Measurements from ENCODE around the gene SLC6A2. TPM values are rescaled to one million over a fixed set of nuclear protein-coding genes. Genes with fewer than 3 reads are reported as not detected.

Gene SLC6A2
- total RNA-seq, 6 donors from 2014 or later: 0.20 TPM; not detected in 5

DNA sequence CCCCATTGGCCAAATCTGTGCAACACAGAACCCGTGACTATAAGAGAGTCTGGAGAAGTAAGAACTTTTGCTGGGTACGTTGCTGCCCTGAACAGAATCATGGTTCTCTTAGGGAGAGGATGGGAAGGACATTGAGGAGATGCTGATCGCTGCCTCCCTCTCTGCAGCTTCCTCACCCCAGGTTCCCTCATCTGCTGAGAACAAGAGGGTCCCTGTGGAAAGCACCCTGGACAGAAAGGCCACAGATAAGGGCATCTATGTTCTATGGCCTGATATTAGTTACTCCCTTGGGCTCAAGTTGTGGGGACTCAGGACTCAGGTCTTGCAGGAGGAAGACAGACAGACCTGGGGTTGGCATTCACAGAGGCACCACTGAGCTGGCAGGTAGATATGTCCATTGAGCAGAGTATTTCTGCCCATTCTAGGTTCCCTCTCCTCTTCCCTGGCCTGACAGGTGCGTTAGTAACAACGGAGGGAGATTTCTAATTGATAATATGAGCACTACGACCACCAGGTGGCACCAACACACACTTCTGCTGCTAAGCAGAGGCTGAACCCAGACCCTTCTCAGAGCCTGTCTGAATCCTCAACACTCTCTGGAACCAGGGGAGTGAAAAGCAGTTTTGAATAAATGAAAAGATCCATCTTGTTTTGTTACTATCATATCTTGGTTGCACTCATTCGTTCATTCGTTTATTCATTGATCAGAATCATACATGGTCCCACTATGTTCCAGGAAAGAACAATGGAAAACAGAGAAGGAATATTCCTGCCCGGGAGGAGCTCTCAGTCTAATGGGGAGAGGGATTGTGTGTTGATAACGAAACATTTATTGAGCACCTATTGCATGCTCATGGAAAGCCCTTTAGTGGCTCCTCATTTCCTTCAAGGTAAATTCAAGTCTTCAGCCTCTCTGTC lies 56.4 kb downstream of the SLC6A2 start:
- 29 to 30% methylated on average over 10 of the region's 10 CpGs for whole genome bisulfite sequencing, 2 donors
- no peaks in the 10 kb centered on the region for H3K36me3 ChIP-seq
- no peaks in the 10 kb centered on the region for H3K4me1 ChIP-seq
- TF ChIP-seq, protein P1, sequence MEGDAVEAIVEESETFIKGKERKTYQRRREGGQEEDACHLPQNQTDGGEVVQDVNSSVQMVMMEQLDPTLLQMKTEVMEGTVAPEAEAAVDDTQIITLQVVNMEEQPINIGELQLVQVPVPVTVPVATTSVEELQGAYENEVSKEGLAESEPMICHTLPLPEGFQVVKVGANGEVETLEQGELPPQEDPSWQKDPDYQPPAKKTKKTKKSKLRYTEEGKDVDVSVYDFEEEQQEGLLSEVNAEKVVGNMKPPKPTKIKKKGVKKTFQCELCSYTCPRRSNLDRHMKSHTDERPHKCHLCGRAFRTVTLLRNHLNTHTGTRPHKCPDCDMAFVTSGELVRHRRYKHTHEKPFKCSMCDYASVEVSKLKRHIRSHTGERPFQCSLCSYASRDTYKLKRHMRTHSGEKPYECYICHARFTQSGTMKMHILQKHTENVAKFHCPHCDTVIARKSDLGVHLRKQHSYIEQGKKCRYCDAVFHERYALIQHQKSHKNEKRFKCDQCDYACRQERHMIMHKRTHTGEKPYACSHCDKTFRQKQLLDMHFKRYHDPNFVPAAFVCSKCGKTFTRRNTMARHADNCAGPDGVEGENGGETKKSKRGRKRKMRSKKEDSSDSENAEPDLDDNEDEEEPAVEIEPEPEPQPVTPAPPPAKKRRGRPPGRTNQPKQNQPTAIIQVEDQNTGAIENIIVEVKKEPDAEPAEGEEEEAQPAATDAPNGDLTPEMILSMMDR (IDR thresholded peaks at IDR 0.05): peak; percentile 32 to 73 (median 48)
- no peak for TF ChIP-seq POLR2AphosphoS5 (IDR thresholded peaks at IDR 0.05)
- peak in 1 of 2 donors; percentile 50 for DNase-seq
- peak in 1 of 2 donors; percentile 86 for ATAC-seq (ENCODE audit: low FRiP score in 2 of 2)
- H3K27me3 ChIP-seq: no peaks in the 10 kb centered on the region
- no peak overlapping the region for H3K27ac ChIP-seq
- H3K4me3 ChIP-seq: no peak overlapping the region
- no peaks in the 10 kb centered on the region for H3K9me3 ChIP-seq

DNA sequence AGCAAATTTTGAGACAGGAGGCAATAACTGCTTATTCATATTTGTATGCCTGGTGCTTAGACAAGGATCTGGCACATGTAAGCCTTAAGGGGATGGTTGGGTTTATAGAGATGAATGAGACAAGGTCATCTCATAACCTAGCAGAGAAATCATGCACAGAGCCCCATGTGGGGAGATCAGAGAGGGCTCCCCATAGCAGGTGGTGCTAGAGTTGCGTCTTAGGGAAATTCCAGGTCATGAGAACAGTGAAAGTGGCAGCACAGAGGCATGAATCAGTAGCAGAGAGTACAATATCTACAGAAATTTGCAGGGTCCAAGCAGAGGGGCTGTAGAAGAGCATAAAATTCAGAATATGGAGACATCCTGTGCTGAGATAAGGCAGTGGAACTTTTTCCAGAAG lies 57.3 kb downstream of the SLC6A2 start:
- H3K36me3 ChIP-seq: no peaks in the 10 kb centered on the region
- 67 to 68% methylated on average over 1 of the region's 1 CpG for WGBS, 2 donors
- H3K27me3 ChIP-seq: no peaks in the 10 kb centered on the region
- H3K4me1 ChIP-seq: no peaks in the 10 kb centered on the region
- H3K9me3 ChIP-seq: no peaks in the 10 kb centered on the region
- no peak for ATAC-seq (ENCODE audit: low FRiP score in 2 of 2)
- DNase-seq: no peak
- no peak overlapping the region for H3K27ac ChIP-seq
- TF ChIP-seq, protein P1 (IDR thresholded peaks at IDR 0.05): no peak
- TF ChIP-seq POLR2AphosphoS5 (IDR thresholded peaks at IDR 0.05) (no peak), POLR2A (IDR thresholded peaks at IDR 0.05) (no peak), EP300 (IDR thresholded peaks at IDR 0.05) (no peak)
- H3K4me3 ChIP-seq: no peak overlapping the region

GRCh38 chr16:55717326-55717725 lies 61.5 kb downstream of the SLC6A2 start:
- TF ChIP-seq EP300 (IDR thresholded peaks at IDR 0.05): no peak
- TF ChIP-seq, protein P1 (IDR thresholded peaks at IDR 0.05): no peak
- TF ChIP-seq POLR2A (IDR thresholded peaks at IDR 0.05): no peak
- no peak for TF ChIP-seq POLR2AphosphoS5 (IDR thresholded peaks at IDR 0.05)
- DNase-seq (no peak), ATAC-seq (ENCODE audit: low FRiP score in 2 of 2) (no peak)
- no peaks in the 10 kb centered on the region for H3K9me3 ChIP-seq
- no peaks in the 10 kb centered on the region for H3K27me3 ChIP-seq
- no peak overlapping the region for H3K4me3 ChIP-seq
- H3K4me1 ChIP-seq: no peaks in the 10 kb centered on the region
- 90 to 95% methylated on average over 2 to 3 of the region's 3 CpGs for WGBS, 2 donors
- no peak overlapping the region for H3K27ac ChIP-seq
- no peaks in the 10 kb centered on the region for H3K36me3 ChIP-seq

DNA sequence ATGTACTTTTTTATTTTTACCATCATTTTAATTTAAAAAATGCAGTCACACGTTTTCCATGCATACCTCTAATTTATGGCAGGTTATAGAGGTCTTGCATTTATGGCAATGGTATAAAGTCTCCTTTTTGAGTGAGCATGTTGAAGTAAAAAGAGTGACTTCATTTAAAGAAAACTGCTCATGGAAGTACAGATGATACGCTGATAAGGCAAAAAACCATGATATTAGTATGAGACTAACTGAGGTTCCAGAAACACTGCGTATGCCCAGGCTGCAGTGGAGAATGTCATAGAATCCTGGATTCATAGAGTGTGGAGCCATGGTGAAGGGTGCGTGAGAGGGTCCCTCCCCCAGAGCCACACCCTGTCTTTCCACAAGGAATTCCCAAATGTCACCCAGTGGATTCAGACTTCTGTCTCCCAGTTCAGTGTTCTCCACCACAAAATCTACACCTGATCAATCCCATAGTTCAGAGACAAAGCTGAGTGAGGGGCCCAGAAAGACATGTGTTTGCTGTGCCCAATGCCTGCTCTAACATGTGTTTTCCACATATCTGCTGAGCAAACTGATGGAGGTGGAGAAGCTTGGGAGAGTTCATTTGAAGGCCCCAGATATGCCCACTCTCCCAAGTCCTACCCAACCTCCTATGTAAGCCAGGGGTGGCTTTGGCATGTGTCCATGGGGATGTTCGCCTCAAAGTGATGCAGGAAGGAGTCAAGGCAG lies 69.4 kb downstream of the SLC6A2 start:
- ATAC-seq (ENCODE audit: low FRiP score in 2 of 2): peak in 1 of 2 donors; percentile 19
- no peaks in the 10 kb centered on the region for H3K27me3 ChIP-seq
- WGBS, 2 donors: 68 to 76% methylated on average over 5 of the region's 5 CpGs
- H3K36me3 ChIP-seq: no peaks in the 10 kb centered on the region
- H3K27ac ChIP-seq: no peak overlapping the region
- H3K4me3 ChIP-seq: no peak overlapping the region
- H3K9me3 ChIP-seq: no peaks in the 10 kb centered on the region
- DNase-seq: no peak
- H3K4me1 ChIP-seq: no peaks in the 10 kb centered on the region
- no peak for TF ChIP-seq POLR2A (IDR thresholded peaks at IDR 0.05)
- no peak for TF ChIP-seq EP300 (IDR thresholded peaks at IDR 0.05)
- no peak for TF ChIP-seq POLR2AphosphoS5 (IDR thresholded peaks at IDR 0.05)
- TF ChIP-seq, protein P1 (IDR thresholded peaks at IDR 0.05): no peak

All from upper lobe of left lung (tissue), 6 donors.